ENCODE data around the gene ZNF484. TPM values are rescaled to one million over a fixed set of nuclear protein-coding genes. Genes with fewer than 3 reads are reported as not detected.
"Not testable (repeated sequence)": the region's sequence is repeated elsewhere in the genome, so short reads cannot be mapped to it uniquely, and the experiment has no call there.

Gene ZNF484
- total RNA-seq, 2 donors from 2014 or later: 10.4 to 10.9 TPM

GRCh38 chr9:92886846-92887610, 9.2 kb upstream of the ZNF484 start:
- H3K4me1 Mint-ChIP-seq (ENCODE audit: low read depth in 2 of 2); H3K27ac Mint-ChIP-seq; DNase-seq (ENCODE audit: low spot score); H3K4me3 Mint-ChIP-seq; H3K9me3 Mint-ChIP-seq; ATAC-seq; H3K36me3 Mint-ChIP-seq: not testable (repeated sequence)
- H3K27me3 Mint-ChIP-seq: peaks cover 19 to 21% of the 10 kb centered on the region in 2 donors

- not testable (repeated sequence) for H3K4me3 Mint-ChIP-seq; H3K9me3 Mint-ChIP-seq; H3K4me1 Mint-ChIP-seq (ENCODE audit: low read depth in 2 of 2); ATAC-seq; H3K27ac Mint-ChIP-seq; H3K36me3 Mint-ChIP-seq; DNase-seq (ENCODE audit: low spot score)
- H3K27me3 Mint-ChIP-seq: peaks cover 6 to 15% of the 10 kb centered on the region in 2 donors
Measured at GRCh38 chr9:92883666-92884405, 6.0 kb upstream of the ZNF484 start.

- Mint-ChIP-seq H3K27ac (no peak overlapping the region), H3K36me3 (peaks cover 14% of the 10 kb centered on the region), H3K9me3 (no peaks in the 10 kb centered on the region), H3K27me3 (peaks cover 0 to 11% of the 10 kb centered on the region in 2 donors), H3K4me1 (ENCODE audit: low read depth in 2 of 2) (peaks cover 11 to 14% of the 10 kb centered on the region in 2 donors), H3K4me3 (no peak overlapping the region)
- ATAC-seq (no peak), DNase-seq (ENCODE audit: low spot score) (no peak)
Measured at GRCh38 chr9:92882276-92882675, 4.4 kb upstream of the ZNF484 start.

- Mint-ChIP-seq H3K4me3 (no peak overlapping the region), H3K27ac (peak overlapping the region in 1 of 2 donors; percentile 98), H3K27me3 (no peaks in the 10 kb centered on the region), H3K9me3 (no peaks in the 10 kb centered on the region), H3K4me1 (ENCODE audit: low read depth in 2 of 2) (peaks cover 34 to 59% of the 10 kb centered on the region in 2 donors), H3K36me3 (peaks cover 38% of the 10 kb centered on the region)
- no peak for ATAC-seq
- DNase-seq (ENCODE audit: low spot score): no peak
Measured at GRCh38 chr9:92875373-92875772, 2.5 kb downstream of the ZNF484 start.

- ATAC-seq (no peak), DNase-seq (ENCODE audit: low spot score) (no peak)
- H3K4me3 Mint-ChIP-seq: no peak overlapping the region
- no peaks in the 10 kb centered on the region for H3K27me3 Mint-ChIP-seq
- peaks cover 33 to 43% of the 10 kb centered on the region in 2 donors for H3K4me1 Mint-ChIP-seq (ENCODE audit: low read depth in 2 of 2)
- H3K9me3 Mint-ChIP-seq: no peaks in the 10 kb centered on the region
- no peak overlapping the region for H3K27ac Mint-ChIP-seq
- peaks cover 46% of the 10 kb centered on the region for H3K36me3 Mint-ChIP-seq
Measured at GRCh38 chr9:92870289-92870688, 7.5 kb downstream of the ZNF484 start.

- not testable (repeated sequence) for H3K9me3 Mint-ChIP-seq; H3K4me3 Mint-ChIP-seq; ATAC-seq; H3K27me3 Mint-ChIP-seq; H3K27ac Mint-ChIP-seq; DNase-seq (ENCODE audit: low spot score)
- Mint-ChIP-seq H3K36me3 (peaks cover 57% of the 10 kb centered on the region), H3K4me1 (ENCODE audit: low read depth in 2 of 2) (peaks cover 49 to 52% of the 10 kb centered on the region in 2 donors)
Measured at GRCh38 chr9:92866600-92866999, 11.2 kb downstream of the ZNF484 start.

- no peak overlapping the region for H3K27ac Mint-ChIP-seq
- no peak for DNase-seq (ENCODE audit: low spot score)
- H3K4me3 Mint-ChIP-seq: no peak overlapping the region
- H3K36me3 Mint-ChIP-seq: peaks cover 55% of the 10 kb centered on the region
- peaks cover 42 to 45% of the 10 kb centered on the region in 2 donors for H3K4me1 Mint-ChIP-seq (ENCODE audit: low read depth in 2 of 2)
- H3K27me3 Mint-ChIP-seq: no peaks in the 10 kb centered on the region
- ATAC-seq: no peak
- H3K9me3 Mint-ChIP-seq: no peaks in the 10 kb centered on the region
Measured at GRCh38 chr9:92864152-92864551, 13.7 kb downstream of the ZNF484 start.

GRCh38 chr9:92860867-92861266, 17.0 kb downstream of the ZNF484 start:
- no peak for DNase-seq (ENCODE audit: low spot score)
- H3K4me3 Mint-ChIP-seq: no peak overlapping the region

GRCh38 chr9:92857236-92857635, 20.6 kb downstream of the ZNF484 start:
- DNase-seq (ENCODE audit: low spot score): no peak
- ATAC-seq: no peak
- peaks cover 23 to 26% of the 10 kb centered on the region in 2 donors for H3K4me1 Mint-ChIP-seq (ENCODE audit: low read depth in 2 of 2)
- no peaks in the 10 kb centered on the region for H3K9me3 Mint-ChIP-seq
- H3K36me3 Mint-ChIP-seq: peaks cover 48% of the 10 kb centered on the region
- no peak overlapping the region for H3K4me3 Mint-ChIP-seq
- no peaks in the 10 kb centered on the region for H3K27me3 Mint-ChIP-seq
- no peak overlapping the region for H3K27ac Mint-ChIP-seq

More at GRCh38 chr9:92860867-92861266, 17.0 kb downstream of the ZNF484 start:
- Mint-ChIP-seq H3K9me3 (no peaks in the 10 kb centered on the region), H3K36me3 (peaks cover 39% of the 10 kb centered on the region), H3K4me1 (ENCODE audit: low read depth in 2 of 2) (peaks cover 36% of the 10 kb centered on the region in 2 donors), H3K27me3 (no peaks in the 10 kb centered on the region), H3K27ac (no peak overlapping the region)
- ATAC-seq: no peak

- Mint-ChIP-seq H3K4me1 (ENCODE audit: low read depth in 2 of 2) (peaks cover 6 to 7% of the 10 kb centered on the region in 2 donors), H3K4me3 (no peak overlapping the region), H3K27me3 (no peaks in the 10 kb centered on the region), H3K9me3 (no peaks in the 10 kb centered on the region), H3K36me3 (peaks cover 41% of the 10 kb centered on the region), H3K27ac (no peak overlapping the region)
- ATAC-seq (no peak), DNase-seq (ENCODE audit: low spot score) (no peak)
Measured at GRCh38 chr9:92853716-92854115, 24.1 kb downstream of the ZNF484 start.

GRCh38 chr9:92850898-92851297, 26.9 kb downstream of the ZNF484 start:
- DNase-seq (ENCODE audit: low spot score) (no peak), ATAC-seq (no peak)
- Mint-ChIP-seq H3K27me3 (no peaks in the 10 kb centered on the region), H3K27ac (no peak overlapping the region), H3K9me3 (peaks cover 16% of the 10 kb centered on the region), H3K4me3 (no peak overlapping the region), H3K4me1 (ENCODE audit: low read depth in 2 of 2) (peaks cover 3 to 7% of the 10 kb centered on the region in 2 donors), H3K36me3 (peaks cover 67% of the 10 kb centered on the region)

GRCh38 chr9:92848740-92849139, 29.1 kb downstream of the ZNF484 start:
- peaks cover 65% of the 10 kb centered on the region for H3K36me3 Mint-ChIP-seq
- H3K4me1 Mint-ChIP-seq (ENCODE audit: low read depth in 2 of 2); DNase-seq (ENCODE audit: low spot score); H3K27ac Mint-ChIP-seq; H3K27me3 Mint-ChIP-seq; H3K4me3 Mint-ChIP-seq; ATAC-seq: not testable (repeated sequence)
- peaks cover 25% of the 10 kb centered on the region for H3K9me3 Mint-ChIP-seq

GRCh38 chr9:92846662-92847145, 31.1 kb downstream of the ZNF484 start:
- Mint-ChIP-seq H3K36me3 (peaks cover 62% of the 10 kb centered on the region), H3K27me3 (no peaks in the 10 kb centered on the region), H3K27ac (no peak overlapping the region), H3K9me3 (peaks cover 28% of the 10 kb centered on the region), H3K4me1 (ENCODE audit: low read depth in 2 of 2) (no peaks in the 10 kb centered on the region), H3K4me3 (no peak overlapping the region)
- ATAC-seq: no peak
- no peak for DNase-seq (ENCODE audit: low spot score)

GRCh38 chr9:92838411-92838810, 39.4 kb downstream of the ZNF484 start:
- Mint-ChIP-seq H3K9me3 (peaks cover 29% of the 10 kb centered on the region), H3K36me3 (peaks cover 40% of the 10 kb centered on the region)
- not testable (repeated sequence) for DNase-seq (ENCODE audit: low spot score); ATAC-seq; H3K4me1 Mint-ChIP-seq (ENCODE audit: low read depth in 2 of 2); H3K27me3 Mint-ChIP-seq; H3K4me3 Mint-ChIP-seq; H3K27ac Mint-ChIP-seq

Measured in natural killer cell treated with Interleukin-12 subunit alpha and Interleukin-12 subunit beta and Interleukin-15 and Interleukin-18, amount 100 ng/mL, for 72 hours (primary cell).